Peyer's patch (tissue), 4 donors: ENCODE measurements around the gene POU6F1. TPM values are rescaled to one million over a fixed set of nuclear protein-coding genes. Genes with fewer than 3 reads are reported as not detected.

Experiments
- DNase-seq, 3 donors: peaks; one replicate each; pipeline ENCODE4 v3.0.0-alpha.2; 2017 to 2019
- H3K27ac ChIP-seq, 4 donors: fragments of 200-600 bp; sonication (generic); one replicate each; pipeline ENCODE4 v1.5.1; 2016 to 2019
- H3K27me3 ChIP-seq, 2 donors: fragments of 200-600 bp; sonication (generic); one replicate each; pipeline ENCODE4 v1.5.1; 2019
- H3K36me3 ChIP-seq, 3 donors: fragments of 200-600 bp; sonication (generic); one replicate each; pipeline ENCODE4 v1.5.1; 2016 to 2019
- H3K4me1 ChIP-seq, 4 donors: fragments of 200-600 bp; sonication (generic); one replicate each; pipeline ENCODE4 v1.5.1; 2016 to 2019
- H3K4me3 ChIP-seq, 4 donors: fragments of 200-600 bp; sonication (generic); 1 replicate in 3 of 4; 2 replicates in 1 of 4; pipeline ENCODE4 v1.5.1; 2016 to 2019; ENCODE audit warnings: mild to moderate bottlenecking in 1 of 4
- H3K9me3 ChIP-seq, 4 donors: fragments of 200-600 bp; sonication (generic); one replicate each; pipeline ENCODE4 v1.5.1; 2016 to 2019; ENCODE audit warnings: mild to moderate bottlenecking in 1 of 4
- CTCF ChIP-seq, 6 experiments: fragments of 450-650 bp in 4 of 6; fragments of 200-600 bp in 2 of 6; sonication (generic) in 1 of 6; IDR thresholded peaks; one replicate each; pipeline ENCODE4 v1.5.1; 2017 to 2019; ENCODE audit warnings: antibody characterized with exemption in 6 of 6, mild to moderate bottlenecking in 3 of 6, moderate library complexity in 1 of 6
- POLR2A ChIP-seq, 2 donors: fragments of 450-650 bp; IDR thresholded peaks; one replicate each; pipeline ENCODE4 v1.5.1; 2017; ENCODE audit warnings: antibody characterized with exemption in 2 of 2, mild to moderate bottlenecking in 2 of 2, moderate library complexity in 2 of 2
- total RNA-seq, 4 donors: library from RNA; depleted of rRNA; stranded (reverse); fragments of >200 nt; gene quantifications; one replicate each; pipeline ENCODE4 v1.1.0, GENCODE V29; 2016

Gene POU6F1
- total RNA-seq, 4 donors from 2014 or later = 1.4 to 19.8 (median 6.6) TPM

GRCh38 chr12:51200156-51200555 lies 17.7 kb downstream of the POU6F1 start:
- no peak for TF ChIP-seq POLR2A (IDR thresholded peaks at IDR 0.05)
- Histone ChIP-seq H3K27me3 (no peaks in the 10 kb centered on the region), H3K9me3 (no peaks in the 10 kb centered on the region), H3K4me3 (no peak overlapping the region), H3K27ac (no peak overlapping the region), H3K36me3 (peaks cover 0 to 3% (median 0%) of the 10 kb centered on the region in 3 donors), H3K4me1 (no peaks in the 10 kb centered on the region)
- DNase-seq = no peak

- no peak for TF ChIP-seq CTCF (IDR thresholded peaks at IDR 0.05)
- TF ChIP-seq POLR2A (IDR thresholded peaks at IDR 0.05) = no peak
Measured at GRCh38 chr12:51199366-51199945, 18.4 kb downstream of the POU6F1 start.

GRCh38 chr12:51198568-51199365 lies 19.1 kb downstream of the POU6F1 start:
- peaks cover 0 to 2% (median 0%) of the 10 kb centered on the region in 3 donors for H3K36me3 ChIP-seq
- H3K27me3 ChIP-seq = no peaks in the 10 kb centered on the region
- DNase-seq = no peak
- no peak overlapping the region for H3K4me3 ChIP-seq
- no peak overlapping the region for H3K27ac ChIP-seq
- no peaks in the 10 kb centered on the region for H3K4me1 ChIP-seq
- TF ChIP-seq CTCF (IDR thresholded peaks at IDR 0.05) (no peak), POLR2A (IDR thresholded peaks at IDR 0.05) (no peak)
- no peaks in the 10 kb centered on the region for H3K9me3 ChIP-seq

More at GRCh38 chr12:51199366-51199945, 18.4 kb downstream of the POU6F1 start:
- no peaks in the 10 kb centered on the region for H3K27me3 ChIP-seq
- no peak overlapping the region for H3K27ac ChIP-seq
- DNase-seq = no peak
- no peaks in the 10 kb centered on the region for H3K4me1 ChIP-seq
- peaks cover 0 to 3% (median 0%) of the 10 kb centered on the region in 3 donors for H3K36me3 ChIP-seq
- H3K4me3 ChIP-seq = no peak overlapping the region
- no peaks in the 10 kb centered on the region for H3K9me3 ChIP-seq

GRCh38 chr12:51197736-51198567 lies 19.9 kb downstream of the POU6F1 start:
- no peaks in the 10 kb centered on the region for H3K9me3 ChIP-seq
- TF ChIP-seq POLR2A (IDR thresholded peaks at IDR 0.05) (no peak), CTCF (IDR thresholded peaks at IDR 0.05) (no peak)
- no peaks in the 10 kb centered on the region for H3K4me1 ChIP-seq
- H3K27me3 ChIP-seq = no peaks in the 10 kb centered on the region
- H3K4me3 ChIP-seq = no peak overlapping the region
- H3K27ac ChIP-seq = no peak overlapping the region
- H3K36me3 ChIP-seq = no peaks in the 10 kb centered on the region
- DNase-seq = no peak

- Histone ChIP-seq H3K27me3 (no peaks in the 10 kb centered on the region), H3K27ac (no peak overlapping the region), H3K4me1 (no peaks in the 10 kb centered on the region), H3K9me3 (no peaks in the 10 kb centered on the region), H3K36me3 (no peaks in the 10 kb centered on the region), H3K4me3 (no peak overlapping the region)
- DNase-seq = no peak
- TF ChIP-seq CTCF (IDR thresholded peaks at IDR 0.05) (no peak), POLR2A (IDR thresholded peaks at IDR 0.05) (no peak)
Measured at GRCh38 chr12:51196547-51196946, 21.3 kb downstream of the POU6F1 start.
